Head of caudate nucleus (tissue), 42 donors: ENCODE data around the gene KRT4.
"Not testable (repeated sequence)": the region's sequence is repeated elsewhere in the genome, so short reads cannot be mapped to it uniquely, and the experiment has no call there.

Experiments
- DNase-seq, 42 donors: peaks; one replicate each; pipeline versions ENCODE4 v3.0.0 to v3.0.0-alpha.2; 2020 to 2021; ENCODE audit warnings: mixed read lengths in 7 of 42
- intact Hi-C: fragments of 100-400 bp; cut with DNase I; formaldehyde crosslinking; loops from one replicate; pipeline ENCODE4 v1.15.0; 2022

The KRT4 gene

DNA sequence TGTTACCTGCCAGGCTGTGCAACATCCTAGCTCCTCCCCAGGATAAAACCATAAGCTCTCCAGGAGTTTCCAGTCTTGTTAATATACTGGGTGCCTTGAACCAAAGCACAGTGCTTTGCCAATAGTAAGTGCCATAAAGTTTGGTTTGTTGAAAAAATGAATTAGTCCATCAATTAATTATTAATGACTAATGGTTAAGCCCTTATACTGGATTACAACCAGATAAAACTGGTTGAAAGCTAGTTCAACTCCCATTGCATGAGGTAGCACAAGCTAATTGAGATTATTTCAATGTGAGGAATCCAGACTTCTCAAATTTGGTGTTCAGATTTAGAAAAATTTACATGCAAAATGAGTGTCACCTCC is 16.4 kb downstream of the KRT4 start:
- intact Hi-C loops: no loop called here
- DNase-seq: no peak

DNA sequence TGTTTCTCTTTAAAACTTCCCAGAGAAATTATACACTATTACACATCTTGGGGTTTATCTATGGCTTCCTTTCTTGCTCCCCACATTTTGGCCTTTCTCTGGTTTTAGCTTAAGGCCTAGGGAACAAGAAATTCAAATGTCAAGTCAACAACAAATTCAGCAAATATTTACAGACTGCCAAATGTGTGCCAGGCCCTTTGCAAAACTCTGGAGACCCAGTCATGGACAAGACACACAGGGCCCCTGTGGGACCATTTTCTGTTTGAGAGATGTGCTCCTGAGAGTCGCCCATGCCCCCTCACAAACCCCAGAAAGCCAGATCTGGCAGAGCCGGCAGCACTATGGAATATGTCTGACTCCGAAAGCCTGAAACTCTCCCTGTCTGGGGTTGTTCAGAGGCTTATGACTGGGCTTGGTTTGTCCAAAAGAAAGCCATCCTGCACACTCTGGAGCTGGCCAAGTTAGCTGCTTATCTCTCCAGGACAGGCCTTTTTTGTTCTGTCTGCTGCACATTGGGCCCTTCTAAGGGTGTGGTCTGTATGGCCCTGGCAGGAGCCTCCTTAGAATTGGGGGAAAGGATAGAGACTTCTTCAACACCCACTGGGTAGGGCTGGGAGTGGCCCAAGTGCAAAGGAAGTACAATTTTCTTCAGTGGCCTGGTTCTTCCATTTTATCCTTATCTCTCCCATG is 16.9 kb downstream of the KRT4 start:
- no peak for DNase-seq
- intact Hi-C loops: no loop called here

DNA sequence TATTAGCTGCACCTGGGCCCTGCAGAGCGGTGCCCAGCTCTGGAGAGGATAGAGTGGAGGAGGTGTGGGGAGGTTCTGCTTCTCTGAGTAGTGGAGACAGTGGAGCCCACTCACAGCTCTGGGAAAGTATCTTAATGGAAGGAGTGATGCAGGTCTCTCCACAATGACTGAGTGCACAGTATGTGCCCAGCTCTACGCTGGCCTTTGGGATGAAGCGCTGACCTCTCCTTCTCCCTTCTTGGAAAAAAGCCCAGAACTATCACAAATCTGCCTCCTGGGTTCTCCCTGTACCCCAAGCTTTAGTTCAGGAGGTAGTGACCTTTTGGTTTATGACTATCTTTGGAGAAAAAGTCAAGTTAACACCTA is 17.5 kb downstream of the KRT4 start:
- intact Hi-C loops: no loop called here
- no peak for DNase-seq

DNA sequence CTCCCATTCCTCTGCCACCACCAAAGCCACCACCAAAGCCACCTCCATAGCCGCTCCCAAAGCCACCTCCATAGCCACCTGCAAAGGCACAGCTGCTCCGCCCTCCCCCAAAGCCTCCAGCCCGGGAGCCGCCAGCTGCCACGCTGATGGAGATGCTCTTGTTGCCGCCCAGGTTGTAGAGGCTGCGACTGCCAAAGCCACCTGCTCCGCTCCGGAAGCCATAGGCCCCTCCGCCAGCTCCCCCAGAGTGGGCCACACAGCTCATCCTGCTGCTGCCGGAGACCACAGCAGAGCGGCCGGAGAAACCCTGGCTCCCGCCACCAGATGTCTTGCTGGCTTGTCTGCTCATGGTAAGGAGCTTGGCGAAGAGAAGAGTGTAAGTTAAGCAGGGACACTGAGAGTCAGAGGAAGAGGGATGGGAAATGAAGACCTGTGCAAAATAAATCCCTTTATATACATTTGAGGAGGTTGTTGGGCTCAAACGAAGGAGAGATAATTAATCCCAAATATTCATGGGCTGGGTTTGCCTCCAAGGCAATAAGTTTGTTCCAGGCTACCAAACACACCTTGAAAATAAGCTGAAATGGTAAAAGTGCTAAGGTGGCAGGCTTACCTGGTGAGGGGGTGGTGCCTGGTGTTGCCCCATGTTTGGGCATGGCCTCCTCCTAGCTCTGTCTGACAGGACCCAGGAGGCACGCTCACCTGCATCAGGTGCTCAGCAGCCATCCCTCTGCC is 18.1 kb downstream of the KRT4 start, which contains the start of gene KRT3:
TSS of gene KRT3 (minus strand) at position 424 of the 735 bp plus-strand sequence. CDS start at position 349, 75 bp downstream.
- intact Hi-C loops: no loop called here
- no peak for DNase-seq

DNA sequence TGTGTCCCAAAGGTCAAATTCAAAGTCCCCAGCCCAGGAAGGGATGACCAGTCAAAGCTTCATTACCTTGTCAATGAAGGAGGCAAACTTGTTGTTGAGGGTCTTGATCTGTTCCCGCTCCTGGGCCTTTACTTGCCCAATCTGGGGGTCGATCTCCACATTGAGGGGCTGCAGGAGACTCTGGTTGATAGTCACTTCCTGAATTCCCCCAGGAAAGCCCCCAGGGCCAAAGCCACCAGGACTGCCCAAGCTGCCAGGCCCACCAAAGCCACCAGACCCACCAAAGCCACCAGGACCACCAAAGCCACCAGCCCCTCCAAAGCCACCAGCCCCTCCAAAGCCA is 18.6 kb downstream of the KRT4 start:
- DNase-seq, intact Hi-C loops: not testable (repeated sequence)

DNA sequence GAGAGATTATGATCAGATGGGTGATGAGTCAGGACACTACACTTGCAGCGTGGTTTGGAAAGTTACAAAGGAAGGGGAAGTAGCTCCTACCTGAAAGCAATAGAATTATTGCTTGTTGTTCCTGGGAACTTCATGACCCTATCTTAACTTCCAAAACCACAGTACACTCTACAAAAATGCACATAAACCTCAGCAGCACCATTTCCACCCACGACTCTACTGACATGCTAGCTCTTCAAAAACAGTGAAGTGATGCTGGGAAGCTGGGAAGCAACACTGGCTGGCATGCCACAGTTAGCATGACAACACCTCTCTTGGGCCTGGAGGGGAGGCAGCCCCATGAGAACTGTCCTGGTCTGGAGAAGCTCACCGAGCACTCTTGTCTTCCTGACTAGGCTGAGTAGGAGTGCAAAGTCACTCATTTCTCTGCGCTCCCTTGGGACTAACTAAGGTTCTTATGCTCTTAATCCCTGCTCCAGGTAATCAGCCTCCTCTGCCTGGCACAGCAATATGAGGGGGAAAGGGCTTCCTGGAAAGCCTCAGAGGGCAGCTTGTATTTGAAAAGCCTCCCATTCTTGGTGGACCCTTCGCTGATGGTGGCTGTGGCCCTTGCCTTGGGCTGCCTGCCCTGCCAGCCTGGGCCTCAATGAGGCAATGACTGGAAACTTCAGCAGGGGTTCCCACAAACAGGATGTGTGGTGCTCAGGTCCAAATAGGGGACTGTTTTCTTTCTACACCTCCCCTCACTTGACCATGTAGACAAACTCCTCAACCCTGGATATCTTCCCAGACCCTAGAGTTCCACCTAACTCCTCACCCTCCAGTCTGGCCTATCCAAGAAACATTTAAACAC is 19.2 kb downstream of the KRT4 start:
- intact Hi-C loops: no loop called here
- DNase-seq: no peak

DNA sequence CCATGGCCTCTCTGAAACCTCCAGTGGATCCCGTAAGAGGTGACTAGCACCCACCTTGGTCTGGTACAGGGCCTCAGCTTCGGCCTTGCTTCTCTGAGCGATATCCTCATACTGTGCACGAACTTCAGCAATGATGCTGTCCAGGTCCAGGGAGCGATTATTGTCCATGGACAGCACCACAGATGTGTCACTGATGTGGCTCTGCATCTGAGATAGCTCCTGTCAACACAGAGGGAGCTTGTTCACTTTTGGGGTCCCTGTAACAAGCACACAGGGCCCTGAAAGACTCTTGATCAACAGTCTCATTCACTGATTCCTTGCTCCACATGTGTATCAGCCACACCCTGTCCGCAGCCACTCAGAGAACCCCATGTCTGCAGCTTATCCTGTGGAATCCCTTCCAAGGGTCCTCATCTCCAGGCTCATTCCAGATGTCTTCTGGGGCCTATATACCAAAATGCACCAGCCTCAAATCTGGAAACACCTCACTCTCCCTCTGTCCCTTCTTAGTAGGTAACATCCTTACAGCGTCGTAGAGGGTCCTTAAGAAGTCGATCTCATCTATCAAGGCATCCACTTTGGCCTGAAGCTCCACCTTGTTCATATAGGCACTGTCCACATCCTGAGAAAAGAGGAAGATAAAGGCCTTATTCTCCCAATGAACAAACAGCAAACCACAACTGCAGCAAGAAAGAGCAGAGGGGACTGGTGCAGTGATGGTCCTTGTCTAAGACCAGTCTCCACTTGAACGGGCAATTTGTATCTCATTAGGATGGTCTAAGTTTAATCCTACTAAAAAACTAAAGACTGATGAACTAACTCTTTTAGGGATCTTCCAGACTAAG is 21.5 kb downstream of the KRT4 start:
- DNase-seq: no peak
- intact Hi-C loops: no loop called here

DNA sequence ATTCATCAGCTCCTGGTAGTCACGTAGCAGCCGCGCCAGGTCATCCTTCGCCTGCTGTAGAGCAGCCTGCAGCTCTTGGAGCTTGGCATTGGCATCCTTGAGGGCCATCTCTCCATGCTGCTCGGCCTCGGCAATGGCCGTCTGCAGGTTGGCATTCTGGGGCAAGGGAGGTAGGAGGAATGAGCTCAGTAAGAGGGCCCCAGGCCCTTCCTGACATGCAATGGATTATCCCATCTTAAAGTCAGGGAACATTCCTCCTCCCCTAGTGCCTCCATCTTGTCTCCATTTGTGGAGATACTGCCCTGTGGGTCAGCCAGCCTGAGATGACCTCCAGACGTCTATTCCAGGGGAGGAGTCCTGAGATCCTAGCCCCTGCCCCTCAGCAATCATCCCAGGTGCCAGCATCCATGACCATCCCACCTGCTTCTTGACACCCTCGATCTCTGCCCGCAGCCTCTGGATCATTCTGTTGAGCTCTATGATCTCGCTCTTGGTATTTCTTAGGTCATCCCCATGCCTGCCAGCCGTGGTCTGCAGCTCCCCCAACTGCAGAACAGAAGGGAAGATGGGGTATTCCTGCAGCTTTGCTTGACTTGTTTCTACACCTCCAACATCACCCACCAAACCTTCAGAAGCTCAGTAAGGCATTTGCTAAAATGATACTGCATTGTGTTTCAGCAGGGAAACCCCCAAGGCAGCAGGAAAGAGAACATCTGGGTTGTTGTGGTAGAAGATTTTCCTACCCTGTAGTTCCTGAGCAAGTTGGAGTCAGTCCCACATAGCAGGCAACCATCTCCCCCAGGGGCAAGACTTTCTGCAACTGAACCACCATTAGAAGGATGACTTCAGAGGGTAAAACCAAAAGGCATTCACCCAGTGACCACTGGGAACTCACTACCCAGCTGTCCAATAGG is 22.4 kb downstream of the KRT4 start:
- intact Hi-C loops: no loop called here
- no peak for DNase-seq

DNA sequence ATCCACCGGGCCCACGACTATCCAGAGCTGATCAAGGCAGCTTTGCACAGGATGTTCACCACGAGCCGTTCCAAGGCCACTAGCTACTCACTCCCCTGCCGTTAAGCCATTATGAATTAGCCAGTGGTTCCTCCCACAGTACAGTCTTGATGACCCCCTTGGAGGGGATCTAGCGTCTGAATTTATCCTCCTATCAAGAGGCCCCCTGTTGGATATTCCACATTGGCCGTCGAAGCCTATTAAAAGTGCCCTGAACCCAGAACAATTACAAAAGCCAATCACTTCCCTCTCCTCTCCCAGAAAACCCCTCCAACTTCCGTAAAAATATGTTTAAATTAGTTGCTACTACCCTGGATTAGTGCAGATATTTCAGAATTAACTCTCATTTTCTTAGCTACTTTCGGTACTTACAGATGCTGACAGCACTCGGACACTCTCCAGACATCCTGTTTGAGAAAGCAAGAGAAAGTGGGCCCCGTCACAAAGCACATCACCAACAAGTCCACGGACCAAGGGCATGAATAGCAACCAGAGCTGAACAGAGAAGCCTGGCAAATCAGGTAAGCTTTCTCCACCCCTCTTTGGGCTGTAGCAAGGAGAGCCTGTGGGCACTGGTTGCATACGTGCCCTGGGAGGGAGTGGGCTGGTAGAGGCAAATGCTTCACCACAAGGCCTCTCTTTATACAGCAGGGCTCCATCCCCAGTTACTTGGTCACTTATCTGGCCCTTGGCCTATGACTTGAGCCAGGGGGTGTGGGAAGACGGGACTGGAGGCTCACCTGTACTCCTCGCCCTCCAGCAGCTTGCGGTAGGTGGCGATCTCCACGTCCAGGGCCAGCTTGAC is 23.3 kb downstream of the KRT4 start:
- no peak for DNase-seq
- intact Hi-C loops: no loop called here

DNA sequence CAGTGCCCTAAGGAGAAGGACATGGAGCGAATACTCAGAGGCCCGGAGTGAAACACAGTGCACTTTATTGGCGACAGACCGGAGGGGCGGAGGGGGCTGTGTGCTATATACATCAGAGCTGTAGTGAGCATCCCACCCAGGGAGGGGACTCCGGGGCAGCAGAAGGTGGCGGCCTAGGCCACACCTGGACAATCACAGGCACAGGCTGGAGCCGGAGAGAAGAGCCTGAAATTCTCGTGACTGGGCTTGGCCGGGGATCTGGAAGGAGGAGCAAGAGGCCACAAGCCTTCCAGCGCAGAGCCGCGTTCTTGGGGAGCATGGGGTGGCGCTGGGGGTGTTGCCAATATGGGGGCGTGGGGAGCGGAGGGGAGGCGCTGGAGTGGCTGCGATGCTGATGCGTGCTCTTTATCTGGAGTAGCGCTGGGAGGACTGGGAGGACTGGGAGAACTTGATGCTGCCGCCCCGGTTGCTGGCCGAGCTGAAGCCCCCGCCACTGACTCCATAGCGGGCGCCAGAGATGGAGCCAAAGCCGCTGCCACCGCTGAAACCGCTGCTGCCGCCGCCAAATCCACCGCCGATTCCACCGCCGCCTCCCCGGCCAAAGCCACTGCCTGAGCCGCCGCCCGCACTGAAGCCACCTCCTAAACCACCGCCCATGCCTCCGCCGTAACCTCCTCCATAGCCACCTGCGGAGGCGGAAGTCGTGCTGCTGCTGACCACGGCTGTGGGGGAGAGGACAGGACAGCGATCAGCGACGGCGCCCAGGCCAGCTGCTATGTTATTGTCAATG is 24.1 kb downstream of the KRT4 start:
- DNase-seq: peak in 2 of 42 donors; percentile 12 to 27
- intact Hi-C loops: no loop called here

DNA sequence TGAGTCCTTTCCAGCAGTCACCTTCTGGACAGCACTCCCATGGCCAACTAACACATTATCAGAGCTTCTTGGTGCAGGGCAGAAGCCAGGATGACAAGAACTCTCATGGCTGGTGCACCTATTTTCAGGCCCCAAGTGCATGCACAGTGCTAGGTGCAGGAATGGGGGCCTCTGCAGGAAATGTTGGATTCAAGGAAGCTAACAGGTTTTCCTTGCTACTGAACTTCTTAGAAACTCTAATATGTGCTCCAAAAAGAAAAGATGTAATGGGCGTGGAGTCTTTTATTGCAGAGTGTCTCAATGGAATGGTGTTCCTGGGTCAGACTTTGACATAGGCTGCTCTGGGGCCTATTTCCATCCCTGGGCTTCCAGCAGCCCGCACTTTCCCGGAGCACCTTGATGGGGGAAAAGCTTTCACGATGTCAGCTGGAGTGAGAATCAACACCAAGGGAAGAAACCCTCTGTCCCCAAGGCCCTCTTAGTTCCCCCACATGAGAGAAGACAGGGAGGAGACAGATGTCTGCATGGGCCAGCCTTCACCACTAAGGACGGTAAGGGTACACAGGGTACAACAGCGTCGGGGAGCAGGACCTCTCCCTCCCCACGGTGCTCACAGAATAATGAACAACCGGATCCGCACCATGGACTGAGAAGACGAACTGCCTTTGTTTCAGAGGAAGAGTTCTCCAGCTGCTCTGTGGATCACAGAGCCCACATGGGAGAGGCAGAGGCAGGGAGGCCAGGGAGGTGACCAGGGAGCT is 24.9 kb downstream of the KRT4 start:
- intact Hi-C loops: no loop called here
- no peak for DNase-seq

DNA sequence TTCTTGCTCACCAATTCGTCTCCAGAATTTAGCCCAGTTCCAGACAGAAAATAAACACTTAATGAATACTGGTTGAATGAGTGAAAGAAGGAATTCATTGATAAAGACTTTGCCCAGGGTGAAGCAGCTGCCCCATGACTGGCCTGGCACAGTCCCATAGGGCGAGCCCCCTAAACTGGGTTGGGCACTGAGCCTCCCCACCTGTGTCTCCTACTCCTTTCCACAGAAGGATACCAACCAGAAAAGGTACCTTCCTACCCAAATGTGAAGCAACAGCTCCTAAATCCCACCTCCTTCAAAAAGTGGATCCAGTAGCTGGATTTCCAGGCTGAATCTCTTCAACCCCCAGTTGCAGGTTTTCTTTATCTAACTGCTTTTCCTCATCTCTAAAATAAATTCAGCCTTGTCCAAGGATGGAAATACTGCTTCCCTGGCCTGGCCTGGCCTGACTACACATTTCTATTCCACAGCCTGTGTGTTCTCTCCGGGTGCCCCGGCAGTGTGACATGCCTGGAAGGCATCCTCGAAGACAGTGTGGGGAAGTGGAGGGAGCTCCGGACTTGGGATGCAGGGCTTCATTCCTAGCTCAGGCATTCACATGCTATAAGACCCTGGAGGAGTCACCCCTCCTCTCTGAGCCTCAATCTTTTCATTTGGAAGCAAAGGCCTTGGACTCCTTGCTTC is 25.6 kb downstream of the KRT4 start:
- intact Hi-C loops: no loop called here
- no peak for DNase-seq

DNA sequence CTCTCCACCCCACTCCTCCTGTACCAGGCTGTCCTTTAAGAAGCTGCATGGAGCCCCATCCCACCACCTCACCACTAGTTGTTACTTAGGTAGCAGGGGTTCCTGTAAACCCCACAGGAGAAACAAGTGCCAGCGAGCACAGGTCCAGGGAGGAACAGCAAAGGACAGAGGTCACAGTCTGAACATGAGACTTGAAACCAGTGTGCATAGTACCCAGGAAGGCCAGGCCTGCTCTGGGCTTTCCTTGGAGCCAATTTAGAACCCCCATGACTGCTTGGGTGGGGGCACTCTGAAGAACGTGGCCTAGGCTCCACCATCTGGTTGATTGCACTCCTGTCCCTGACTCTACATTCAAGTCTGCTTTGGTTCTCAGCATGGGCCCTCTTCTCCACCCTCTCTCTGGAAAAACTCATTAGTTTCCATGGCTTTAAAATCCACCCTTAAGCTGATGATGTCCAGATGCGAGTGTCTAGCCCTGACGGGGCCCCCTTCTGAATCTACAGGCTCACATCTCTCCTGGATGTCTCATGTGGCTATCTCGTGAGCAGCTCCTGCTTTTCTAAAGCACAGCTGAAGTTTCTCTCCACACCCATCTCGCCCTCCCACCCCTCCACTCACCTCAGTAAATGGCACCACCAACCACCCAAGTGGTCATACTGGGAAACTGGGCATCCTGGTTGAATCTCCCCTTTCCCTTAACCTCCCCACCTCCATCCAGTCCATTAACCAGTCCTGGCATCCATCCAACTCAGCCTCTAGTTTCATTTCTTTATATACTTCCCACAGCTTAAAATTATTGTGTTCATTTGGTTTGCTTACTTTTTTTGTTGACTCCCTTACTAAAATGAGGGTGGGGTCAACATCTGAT is 26.4 kb downstream of the KRT4 start:
- intact Hi-C loops: no loop called here
- no peak for DNase-seq

DNA sequence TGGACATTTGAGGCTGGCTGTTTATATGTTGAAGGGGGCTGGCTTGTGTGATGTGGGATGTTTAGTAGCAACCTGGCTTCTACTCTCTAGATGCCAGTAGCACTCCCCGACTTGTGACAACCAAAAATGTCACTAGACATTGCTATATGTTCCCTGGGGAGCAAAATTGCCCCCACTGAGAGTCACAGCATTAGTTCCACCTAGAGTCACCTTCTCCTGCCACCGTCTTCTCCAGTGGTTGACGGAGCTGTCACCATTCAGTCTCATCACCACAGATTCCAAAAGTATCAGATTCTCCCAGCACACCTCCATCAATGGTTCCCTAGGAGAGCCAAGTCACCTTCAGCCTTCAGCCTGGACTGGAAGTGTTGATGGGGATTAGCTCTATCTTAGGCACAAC is 29.0 kb downstream of the KRT4 start:
- intact Hi-C loops: no loop called here
- DNase-seq: no peak
